Hepatocyte (in vitro differentiated cells): Measurements from ENCODE around the gene RND3. TPM values are rescaled to one million over a fixed set of nuclear protein-coding genes. Genes with fewer than 3 reads are reported as not detected.

Experiments used
- DNase-seq: peaks from one replicate; pipeline ENCODE4 v3.0.0-alpha.2; 2016; ENCODE audit warnings: low spot score
- H2AFZ ChIP-seq: fragments of 200-600 bp; sonication (generic); 2 replicates; pipeline ENCODE4 v1.6.0; 2016; ENCODE audit warnings: antibody characterized with exemption, mild to moderate bottlenecking
- H3K27ac ChIP-seq: fragments of 200-600 bp; sonication (generic); 2 replicates; pipeline ENCODE4 v1.5.1; 2016; ENCODE audit warnings: mild to moderate bottlenecking
- H3K27me3 ChIP-seq: fragments of 200-600 bp; sonication (generic); 2 replicates; pipeline ENCODE4 v1.6.1; 2016
- H3K36me3 ChIP-seq: fragments of 200-600 bp; sonication (generic); replicated peaks from 2 replicates; pipeline ENCODE4 v1.5.1; 2016; ENCODE audit warnings: low read depth; ENCODE audit not compliant: insufficient read depth
- H3K4me1 ChIP-seq: fragments of 200-600 bp; sonication (generic); 2 replicates; pipeline ENCODE4 v1.5.1; 2016; ENCODE audit warnings: mild to moderate bottlenecking, moderate library complexity; ENCODE audit not compliant: insufficient read depth
- H3K4me2 ChIP-seq: fragments of 200-600 bp; sonication (generic); 2 replicates; pipeline ENCODE4 v1.6.0; 2016
- H3K4me3 ChIP-seq: fragments of 200-600 bp; sonication (generic); 2 replicates; pipeline ENCODE4 v1.5.1; 2016; ENCODE audit warnings: mild to moderate bottlenecking
- H3K79me2 ChIP-seq: fragments of 200-600 bp; sonication (generic); 2 replicates; pipeline ENCODE4 v1.6.0; 2017; ENCODE audit warnings: mild to moderate bottlenecking
- H3K9me2 ChIP-seq: fragments of 200-600 bp; sonication (generic); replicated peaks from 2 replicates; pipeline ENCODE4 v1.6.0; 2017; ENCODE audit warnings: mild to moderate bottlenecking; ENCODE audit not compliant: insufficient read depth
- H3K9me3 ChIP-seq: fragments of 200-600 bp; sonication (generic); 2 replicates; pipeline ENCODE4 v1.5.1; 2016; ENCODE audit warnings: low read depth, mild to moderate bottlenecking
- H4K20me1 ChIP-seq: fragments of 200-600 bp; sonication (generic); 2 replicates; pipeline ENCODE4 v1.6.0; 2016; ENCODE audit warnings: mild to moderate bottlenecking; ENCODE audit not compliant: insufficient read depth, poor library complexity, severe bottlenecking
- CTCF ChIP-seq: fragments of 200-600 bp; sonication (generic); IDR thresholded peaks from 2 replicates; pipeline ENCODE4 v1.5.1; 2016; ENCODE audit warnings: antibody characterized with exemption, mild to moderate bottlenecking; ENCODE audit not compliant: poor library complexity
- EZH2 ChIP-seq: fragments of 200-600 bp; sonication (generic); IDR thresholded peaks from 2 replicates; pipeline ENCODE4 v1.6.1; 2016; ENCODE audit warnings: antibody characterized with exemption, mild to moderate bottlenecking, borderline replicate concordance
- EZH2phosphoT487 ChIP-seq: fragments of 200-600 bp; sonication (generic); IDR thresholded peaks from one replicate; pipeline ENCODE4 v1.6.1; 2018; ENCODE audit warnings: antibody characterized with exemption, mild to moderate bottlenecking, low read depth, moderate library complexity; ENCODE audit not compliant: unreplicated experiment, severe bottlenecking
- WGBS: methylation state at CpG from one replicate; pipeline ENCODE4 v1.1.6; 2016; ENCODE audit warnings: low lambda C conversion rate; ENCODE audit errors: missing lambda C conversion rate; 5-methylcytosine and 5-hydroxymethylcytosine counted together
- polyA plus RNA-seq: library from polyadenylated mRNA; unstranded; fragments of >200 nt; fragmentation: Nextera tagmentation; extraction: Ambion mirVana; gene quantifications from 2 replicates; pipeline ENCODE4 v1.2.1, GENCODE V29; 2016
- total RNA-seq: library from RNA; depleted of rRNA; stranded (reverse); fragments of >200 nt; gene quantifications from 2 replicates; pipeline ENCODE4 v1.2.3, GENCODE V29; 2014

Gene RND3
- total and polyA plus RNA-seq, 2 experiments from 2014 or later = 118 to 135 TPM

- no peak overlapping the region for H3K4me2 ChIP-seq
- H3K9me2 ChIP-seq = no peaks in the 10 kb centered on the region
- no peaks in the 10 kb centered on the region for H3K79me2 ChIP-seq
- no peaks in the 10 kb centered on the region for H3K27me3 ChIP-seq
- peaks cover 23% of the 10 kb centered on the region for H3K4me1 ChIP-seq
- H3K27ac ChIP-seq = no peak overlapping the region
- DNase-seq = no peak
- H3K4me3 ChIP-seq = no peak overlapping the region
- WGBS = 87% methylated on average over 5 of the region's 5 CpGs
- no peaks in the 10 kb centered on the region for H3K9me3 ChIP-seq
- no peaks in the 10 kb centered on the region for H4K20me1 ChIP-seq
- H3K36me3 ChIP-seq = no peaks in the 10 kb centered on the region
- H2AFZ ChIP-seq = no peak overlapping the region
- no peak for TF ChIP-seq EZH2
- no peak for TF ChIP-seq CTCF
- TF ChIP-seq EZH2phosphoT487 = no peak
These were observed 44.6 kb upstream of the RND3 start for GRCh38 chr2:150532020-150532419.

- Histone ChIP-seq H3K4me2 (no peak overlapping the region), H3K9me3 (no peaks in the 10 kb centered on the region), H3K4me1 (peaks cover 24% of the 10 kb centered on the region), H3K4me3 (no peak overlapping the region), H3K27ac (no peak overlapping the region), H4K20me1 (no peaks in the 10 kb centered on the region), H3K79me2 (no peaks in the 10 kb centered on the region), H3K27me3 (no peaks in the 10 kb centered on the region), H3K9me2 (no peaks in the 10 kb centered on the region), H3K36me3 (no peaks in the 10 kb centered on the region), H2AFZ (no peak overlapping the region)
- no peak for TF ChIP-seq CTCF
- TF ChIP-seq EZH2phosphoT487 = no peak
- WGBS = 76% methylated on average over 2 of the region's 2 CpGs
- no peak for DNase-seq
These were observed 44.1 kb upstream of the RND3 start for GRCh38 chr2:150531591-150531990.

- no peak for TF ChIP-seq EZH2
- no peak for TF ChIP-seq EZH2phosphoT487
- no peak for TF ChIP-seq CTCF
- 91% methylated on average over 1 of the region's 1 CpG for WGBS
- DNase-seq = no peak
- Histone ChIP-seq H2AFZ (no peak overlapping the region), H3K36me3 (no peaks in the 10 kb centered on the region), H3K9me3 (no peaks in the 10 kb centered on the region), H3K27me3 (no peaks in the 10 kb centered on the region), H4K20me1 (no peaks in the 10 kb centered on the region), H3K27ac (peak overlapping the region; percentile 90), H3K9me2 (no peaks in the 10 kb centered on the region), H3K4me2 (no peak overlapping the region), H3K4me1 (peaks cover 36% of the 10 kb centered on the region), H3K79me2 (no peaks in the 10 kb centered on the region), H3K4me3 (no peak overlapping the region)
These were observed 42.7 kb upstream of the RND3 start for GRCh38 chr2:150530168-150530567.
